HG02642 (cell line): ENCODE results near the gene ICAM4.

Source experiments
- ATAC-seq: cut with Tn5 transposase; IDR thresholded peaks from one replicate; pipeline ENCODE4 v1.9.1; 2021; ENCODE audit warnings: mild to moderate bottlenecking; ENCODE audit not compliant: unreplicated experiment, poor library complexity

ICAM4 gene

GRCh38 chr19:10290357-10290875 lies 3.7 kb downstream of the ICAM4 start:
- no peak for ATAC-seq

GRCh38 chr19:10290876-10291553 lies 4.3 kb downstream of the ICAM4 start:
- no peak for ATAC-seq

GRCh38 chr19:10291554-10292205 lies 4.9 kb downstream of the ICAM4 start:
- ATAC-seq: no peak

GRCh38 chr19:10292206-10292788 lies 5.5 kb downstream of the ICAM4 start:
- peak; percentile 58 for ATAC-seq

GRCh38 chr19:10292789-10293636 lies 6.3 kb downstream of the ICAM4 start:
- ATAC-seq: no peak

- ATAC-seq: no peak
Measured at GRCh38 chr19:10293637-10294367, 7.0 kb downstream of the ICAM4 start.

GRCh38 chr19:10294368-10294697 lies 7.6 kb downstream of the ICAM4 start:
- ATAC-seq: no peak

- peak; percentile 40 for ATAC-seq
Measured at GRCh38 chr19:10295305-10295846, 8.6 kb downstream of the ICAM4 start.

- no peak for ATAC-seq
Measured at GRCh38 chr19:10295847-10296591, 9.3 kb downstream of the ICAM4 start.

- ATAC-seq: no peak
Measured at GRCh38 chr19:10299545-10300458, 13.0 kb downstream of the ICAM4 start.

- no peak for ATAC-seq
Measured at GRCh38 chr19:10305139-10305806, 18.5 kb downstream of the ICAM4 start.

- no peak for ATAC-seq
Measured at GRCh38 chr19:10306327-10306726, 19.6 kb downstream of the ICAM4 start.

GRCh38 chr19:10309423-10309822 lies 22.7 kb downstream of the ICAM4 start, which contains the start of gene ZGLP1:
TSS of gene ZGLP1 (minus strand) at chr19:10309815.
- ATAC-seq: no peak

GRCh38 chr19:10315335-10316214 lies 28.8 kb downstream of the ICAM4 start, which contains the start of gene FDX2:
TSS of gene FDX2 (minus strand) at chr19:10316015. CDS start at chr19:10315996, 19 bp downstream.
- no peak for ATAC-seq

GRCh38 chr19:10316229-10317044 lies 29.7 kb downstream of the ICAM4 start:
- ATAC-seq: no peak
